Kidney (tissue), 14 donors: ENCODE results near the gene CBFB. TPM values are rescaled to one million over a fixed set of nuclear protein-coding genes. Genes with fewer than 3 reads are reported as not detected.

Experiments used
- DNase-seq, 5 donors: peaks; one replicate each; pipeline ENCODE4 v3.0.0-alpha.2; 2013 to 2020
- FAIRE-seq: peaks from 2 replicates; lab custom pipeline; 2012; peaks lifted over from hg19 to GRCh38; lab: Jason Lieb, UNC
- H3K27ac ChIP-seq, 2 donors: one replicate each; pipeline ENCODE4 v1.7.0; 2013; ENCODE audit warnings: low read depth in 2 of 2, low read length in 2 of 2, inconsistent platforms in 1 of 2
- H3K27me3 ChIP-seq: one replicate; pipeline ENCODE4 v1.7.1; 2013; ENCODE audit warnings: low read length, inconsistent platforms; ENCODE audit not compliant: control insufficient read depth, insufficient read depth
- H3K36me3 ChIP-seq, 3 donors: one replicate each; pipeline versions ENCODE4 v1.7.0 to v1.7.1; 2013; ENCODE audit warnings: low read length in 3 of 3, control low read depth in 1 of 3, inconsistent platforms in 1 of 3; ENCODE audit not compliant: insufficient read depth in 3 of 3, control insufficient read depth in 2 of 3
- H3K4me1 ChIP-seq, 3 donors: one replicate each; pipeline versions ENCODE4 v1.7.0 to v1.7.1; 2013; ENCODE audit warnings: low read length in 3 of 3, inconsistent platforms in 1 of 3, low read depth in 1 of 3; ENCODE audit not compliant: control insufficient read depth in 2 of 3, insufficient read depth in 2 of 3
- H3K4me3 ChIP-seq, 3 donors: one replicate each; pipeline versions ENCODE4 v1.7.0 to v1.8.1; 2013; ENCODE audit warnings: low read length in 3 of 3, control low read depth in 1 of 3, inconsistent platforms in 1 of 3
- H3K9ac ChIP-seq, 3 donors: one replicate each; pipeline versions ENCODE4 v1.7.0 to v1.7.1; 2013; ENCODE audit warnings: low read length in 3 of 3, control low read depth in 1 of 3, inconsistent platforms in 1 of 3
- H3K9me3 ChIP-seq, 3 donors: one replicate each; pipeline versions ENCODE4 v1.7.0 to v1.7.1; 2013; ENCODE audit warnings: low read length in 3 of 3, control low read depth in 1 of 3, inconsistent platforms in 1 of 3; ENCODE audit not compliant: control insufficient read depth in 2 of 3, insufficient read depth in 1 of 3
- intact Hi-C: fragments of 100-400 bp; cut with DNase I; formaldehyde crosslinking; loops from one replicate; pipeline ENCODE4 v1.11.1; 2022
- polyA plus RNA-seq: library from polyadenylated mRNA; stranded (reverse); fragments of 350-450 nt; fragmentation: Illumina TruSeq; extraction: RNeasy Lipid Tissue Mini Kit (QIAGEN cat#74804); gene quantifications from one replicate; pipeline ENCODE4 v1.2.3, GENCODE V29; 2014; ENCODE audit warnings: low read depth, low replicate concordance; ENCODE audit not compliant: insufficient read depth
- total RNA-seq: library from RNA; stranded (reverse); fragmentation: NEBNext Ultra II Directional; extraction: Animal tissue kit (Norgen Biotek cat#: 25700); gene quantifications from one replicate; pipeline ENCODE4 v1.2.1, GENCODE V29; 2021
- TF ChIP-seq, protein P1 (sequence below): IDR thresholded peaks from 3 replicates; pipeline ENCODE4 v1.5.1; 2012; ENCODE audit warnings: mild to moderate bottlenecking, moderate library complexity, borderline replicate concordance; ENCODE audit not compliant: insufficient read depth; ENCODE audit errors: extremely low read depth
- donor health status: control.
- donor health status: control.
- donor health status: control.
- donor health status: control.
- donor health status: control.
- donor health status: DM: yes; HTN: yes; CAD: no.
- donor health status: Normal renal cell carcinoma (clear cell type).

The CBFB gene
- total and polyA plus RNA-seq, 2 donors from 2014 or later = 9.7 to 57.3 TPM

DNA sequence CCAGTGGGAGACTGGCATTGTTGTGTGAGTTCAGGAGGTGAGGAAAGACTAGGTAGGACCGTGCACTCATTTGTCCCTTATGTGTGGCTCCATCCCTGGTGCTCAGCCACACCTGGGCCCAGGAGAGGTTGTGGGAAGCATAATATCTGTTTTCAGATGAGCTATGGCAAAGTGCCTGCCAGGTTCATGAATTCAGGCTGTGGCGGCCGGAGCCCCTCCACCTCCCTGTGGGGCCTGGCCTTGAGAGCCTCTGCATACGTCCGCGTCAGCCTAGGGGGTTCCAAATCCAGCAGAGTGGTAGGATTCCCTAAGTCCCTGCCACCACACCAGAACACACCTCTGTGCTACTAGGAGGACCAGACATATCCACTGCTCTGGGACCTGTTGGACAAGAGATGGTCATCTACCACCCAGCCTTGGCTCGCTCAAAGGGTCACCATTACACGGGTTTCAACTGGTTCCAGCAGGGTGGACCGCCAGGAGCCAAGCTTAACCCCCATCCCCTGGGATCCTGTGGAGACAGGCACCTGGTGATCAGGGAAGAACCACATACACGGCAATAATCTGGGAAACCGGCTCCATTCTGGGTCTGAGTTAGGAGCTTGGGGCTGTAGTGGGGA is 119.8 kb downstream of the CBFB start:
- H3K4me3 ChIP-seq = no peak overlapping the region
- peak in 1 of 5 donors; percentile 53 for DNase-seq
- no peaks in the 10 kb centered on the region for H3K9me3 ChIP-seq
- intact Hi-C loops = no loop called here
- peaks cover 0 to 14% (median 0%) of the 10 kb centered on the region in 3 donors for H3K4me1 ChIP-seq
- no peaks in the 10 kb centered on the region for H3K27me3 ChIP-seq
- no peak overlapping the region for H3K9ac ChIP-seq
- FAIRE-seq = no peak
- H3K27ac ChIP-seq = no peak overlapping the region
- peaks cover 5 to 34% (median 21%) of the 10 kb centered on the region in 3 donors for H3K36me3 ChIP-seq
- TF ChIP-seq, protein P1, sequence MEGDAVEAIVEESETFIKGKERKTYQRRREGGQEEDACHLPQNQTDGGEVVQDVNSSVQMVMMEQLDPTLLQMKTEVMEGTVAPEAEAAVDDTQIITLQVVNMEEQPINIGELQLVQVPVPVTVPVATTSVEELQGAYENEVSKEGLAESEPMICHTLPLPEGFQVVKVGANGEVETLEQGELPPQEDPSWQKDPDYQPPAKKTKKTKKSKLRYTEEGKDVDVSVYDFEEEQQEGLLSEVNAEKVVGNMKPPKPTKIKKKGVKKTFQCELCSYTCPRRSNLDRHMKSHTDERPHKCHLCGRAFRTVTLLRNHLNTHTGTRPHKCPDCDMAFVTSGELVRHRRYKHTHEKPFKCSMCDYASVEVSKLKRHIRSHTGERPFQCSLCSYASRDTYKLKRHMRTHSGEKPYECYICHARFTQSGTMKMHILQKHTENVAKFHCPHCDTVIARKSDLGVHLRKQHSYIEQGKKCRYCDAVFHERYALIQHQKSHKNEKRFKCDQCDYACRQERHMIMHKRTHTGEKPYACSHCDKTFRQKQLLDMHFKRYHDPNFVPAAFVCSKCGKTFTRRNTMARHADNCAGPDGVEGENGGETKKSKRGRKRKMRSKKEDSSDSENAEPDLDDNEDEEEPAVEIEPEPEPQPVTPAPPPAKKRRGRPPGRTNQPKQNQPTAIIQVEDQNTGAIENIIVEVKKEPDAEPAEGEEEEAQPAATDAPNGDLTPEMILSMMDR = no peak

DNA sequence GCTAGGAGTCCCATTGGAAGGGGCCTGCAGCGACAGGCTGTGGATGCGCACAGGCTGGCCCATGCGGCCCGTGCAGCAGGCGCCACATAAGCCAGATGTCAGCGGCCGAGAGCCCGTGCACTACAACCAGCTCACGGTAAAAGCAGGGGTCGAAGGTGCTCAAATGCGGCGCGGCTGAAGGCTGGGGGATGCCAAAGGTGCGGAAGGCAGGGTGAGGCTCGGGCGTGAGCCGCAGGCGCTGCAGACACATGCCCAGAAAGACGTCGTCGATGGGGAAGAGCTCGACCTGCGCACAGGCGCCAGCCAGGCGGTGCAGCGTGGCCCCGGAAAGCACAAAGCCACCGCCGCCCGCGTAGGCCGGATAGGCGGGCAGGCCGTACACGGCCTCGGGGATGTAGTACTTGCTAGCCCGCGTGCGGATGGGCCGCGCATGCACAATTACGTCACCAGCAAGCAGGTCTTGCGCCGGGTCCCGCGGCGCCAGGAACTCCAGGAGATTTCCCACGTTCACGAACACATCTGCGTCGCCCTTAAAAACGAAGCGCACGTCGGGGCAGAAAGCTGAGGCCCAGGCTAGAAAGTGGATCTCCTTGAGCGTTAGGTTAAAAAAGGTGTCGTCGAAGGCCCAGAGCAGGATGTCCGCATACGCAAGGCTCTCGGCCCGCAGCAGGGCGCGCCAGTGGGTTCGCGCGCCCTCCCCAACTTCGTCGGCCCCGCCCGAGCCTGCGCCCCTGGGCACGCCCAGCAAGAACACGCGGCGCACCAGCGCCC is 120.5 kb downstream of the CBFB start:
- Histone ChIP-seq H3K36me3 (peaks cover 2 to 28% (median 19%) of the 10 kb centered on the region in 3 donors), H3K4me1 (peaks cover 0 to 14% (median 0%) of the 10 kb centered on the region in 3 donors), H3K9ac (no peak overlapping the region), H3K27ac (no peak overlapping the region), H3K9me3 (no peaks in the 10 kb centered on the region), H3K27me3 (peaks cover 4% of the 10 kb centered on the region), H3K4me3 (no peak overlapping the region)
- intact Hi-C loops = no loop called here
- no peak for FAIRE-seq
- TF ChIP-seq, protein P1 = no peak
- peak in 2 of 5 donors; percentile 63 to 79 for DNase-seq

DNA sequence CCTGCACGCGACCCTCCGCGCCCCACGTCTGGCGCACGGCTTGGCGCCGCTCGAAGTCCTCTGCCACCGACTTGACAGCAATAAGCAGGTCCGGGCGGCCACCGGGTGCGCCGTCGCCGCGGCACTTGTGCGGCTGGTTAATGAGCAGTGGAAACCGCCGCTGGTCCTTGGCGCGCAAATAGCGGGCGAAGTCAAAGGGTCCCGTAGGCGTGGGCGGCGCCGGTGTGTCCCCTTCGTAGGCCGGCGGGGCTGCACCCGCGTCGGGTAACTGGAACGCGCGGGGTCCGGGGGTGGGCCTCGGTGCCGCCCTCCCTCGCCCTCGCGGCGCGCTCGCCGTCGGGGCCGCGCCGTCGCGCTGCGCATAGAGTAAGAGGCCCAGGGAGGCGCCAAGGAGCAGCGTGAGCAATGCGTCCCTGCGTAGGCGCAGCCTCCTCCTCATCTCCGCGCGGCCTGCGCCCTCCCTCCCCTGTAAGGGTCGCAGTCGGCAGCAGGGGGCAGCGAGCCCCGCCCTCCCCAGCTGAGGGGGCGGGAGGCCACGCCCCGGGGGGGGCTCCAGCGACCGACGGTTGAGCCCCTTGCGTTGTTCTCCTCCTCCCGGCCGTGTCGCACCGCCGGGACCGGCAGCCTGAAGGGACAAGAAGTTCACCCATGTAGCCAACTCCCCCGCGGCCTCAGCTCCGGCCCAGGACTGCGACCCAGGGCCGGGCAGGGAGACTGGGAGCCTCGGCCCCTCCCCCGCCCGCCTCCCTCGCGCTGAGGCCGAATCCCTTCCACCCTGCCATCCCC is 121.3 kb downstream of the CBFB start:
- Histone ChIP-seq H3K4me3 (peak overlapping the region in 2 of 3 donors; percentile 60 to 75), H3K9me3 (no peaks in the 10 kb centered on the region), H3K4me1 (peaks cover 0 to 17% (median 0%) of the 10 kb centered on the region in 3 donors), H3K9ac (peak overlapping the region in 2 of 3 donors; percentile 55 to 84), H3K27ac (peak overlapping the region; percentile 80 to 85), H3K36me3 (peaks cover 2 to 20% (median 13%) of the 10 kb centered on the region in 3 donors), H3K27me3 (peaks cover 5% of the 10 kb centered on the region)
- TF ChIP-seq, protein P1 = no peak
- FAIRE-seq (no peak), DNase-seq (peak; percentile 71 to 92 (median 85))
- intact Hi-C loops = no loop called here

Other genes with a start within 250 kb of the CBFB start
- 0.19 TPM for gene TERB1, start 227.6 kb upstream of the CBFB start, total RNA-seq
- gene TERB1, start 227.6 kb upstream of the CBFB start, polyA plus RNA-seq = not detected
- 45.6 TPM for gene NAE1, start 198.2 kb upstream of the CBFB start, total RNA-seq
- gene NAE1, start 198.2 kb upstream of the CBFB start, polyA plus RNA-seq = 37.5 TPM
- gene CA7, start 184.7 kb upstream of the CBFB start, total RNA-seq = not detected
- gene CA7, start 184.7 kb upstream of the CBFB start, polyA plus RNA-seq = not detected
- 9.2 TPM for gene PDP2, start 148.6 kb upstream of the CBFB start, total RNA-seq
- 5.1 TPM for gene PDP2, start 148.6 kb upstream of the CBFB start, polyA plus RNA-seq
- 1,188 TPM for gene CDH16, start 110.3 kb upstream of the CBFB start, total RNA-seq
- gene CDH16, start 110.3 kb upstream of the CBFB start, polyA plus RNA-seq = 1,180 TPM
- 90.9 TPM for gene RRAD, start 103.6 kb upstream of the CBFB start, total RNA-seq
- 14.3 TPM for gene RRAD, start 103.6 kb upstream of the CBFB start, polyA plus RNA-seq
- gene CIAO2B, start 94.7 kb upstream of the CBFB start, total RNA-seq = 71.2 TPM
- gene CIAO2B, start 94.7 kb upstream of the CBFB start, polyA plus RNA-seq = 284 TPM
- 72.1 TPM for gene CES2, start 93.6 kb upstream of the CBFB start, total RNA-seq
- gene CES2, start 93.6 kb upstream of the CBFB start, polyA plus RNA-seq = 76.9 TPM
- 2.1 TPM for gene CES3, start 67.9 kb upstream of the CBFB start, total RNA-seq
- 7.8 TPM for gene CES3, start 67.9 kb upstream of the CBFB start, polyA plus RNA-seq
- 31.7 TPM for gene CES4A, start 40.6 kb upstream of the CBFB start, total RNA-seq
- 14.9 TPM for gene CES4A, start 40.6 kb upstream of the CBFB start, polyA plus RNA-seq
- 16.9 TPM for gene PHAF1, start 80.8 kb downstream of the CBFB start, total RNA-seq
- 14.3 TPM for gene PHAF1, start 80.8 kb downstream of the CBFB start, polyA plus RNA-seq
- gene B3GNT9, start 121.8 kb downstream of the CBFB start, total RNA-seq = 16.7 TPM
- gene B3GNT9, start 121.8 kb downstream of the CBFB start, polyA plus RNA-seq = 12.1 TPM
- 27.1 TPM for gene TRADD, start 130.8 kb downstream of the CBFB start, total RNA-seq
- gene TRADD, start 130.8 kb downstream of the CBFB start, polyA plus RNA-seq = 30.2 TPM
- gene FBXL8, start 130.8 kb downstream of the CBFB start, total RNA-seq = 19.8 TPM
- gene FBXL8, start 130.8 kb downstream of the CBFB start, polyA plus RNA-seq = 9.5 TPM
- 37.9 TPM for gene HSF4, start 135.6 kb downstream of the CBFB start, total RNA-seq
- 26.7 TPM for gene HSF4, start 135.6 kb downstream of the CBFB start, polyA plus RNA-seq
- gene NOL3, start 141.4 kb downstream of the CBFB start, total RNA-seq = 36.4 TPM
- 35.3 TPM for gene NOL3, start 141.4 kb downstream of the CBFB start, polyA plus RNA-seq
- gene MATCAP1, start 154.8 kb downstream of the CBFB start, total RNA-seq = 38.8 TPM
- 15.5 TPM for gene MATCAP1, start 154.8 kb downstream of the CBFB start, polyA plus RNA-seq
- gene EXOC3L1, start 161.0 kb downstream of the CBFB start, total RNA-seq = 7.2 TPM
- gene EXOC3L1, start 161.0 kb downstream of the CBFB start, polyA plus RNA-seq = 9.9 TPM
- gene E2F4, start 163.0 kb downstream of the CBFB start, total RNA-seq = 54.4 TPM
- 39.1 TPM for gene E2F4, start 163.0 kb downstream of the CBFB start, polyA plus RNA-seq
- gene ELMO3, start 170.0 kb downstream of the CBFB start, total RNA-seq = 24.2 TPM
- 33.1 TPM for gene ELMO3, start 170.0 kb downstream of the CBFB start, polyA plus RNA-seq
- 47.1 TPM for gene TMEM208, start 198.0 kb downstream of the CBFB start, total RNA-seq
- gene TMEM208, start 198.0 kb downstream of the CBFB start, polyA plus RNA-seq = 145 TPM
- 30.4 TPM for gene FHOD1, start 218.3 kb downstream of the CBFB start, total RNA-seq
- 21.0 TPM for gene FHOD1, start 218.3 kb downstream of the CBFB start, polyA plus RNA-seq
- gene SLC9A5, start 219.8 kb downstream of the CBFB start, total RNA-seq = 1.1 TPM
- 0.92 TPM for gene SLC9A5, start 219.8 kb downstream of the CBFB start, polyA plus RNA-seq